KOPT-K1 (cell line): ENCODE measurements around the gene ATF6B.

Experiments used
- H3K27ac ChIP-seq: fragments of 200-600 bp; sonication (generic); 2 replicates; pipeline ENCODE4 v1.5.1; 2016; ENCODE audit warnings: antibody characterized with exemption, mild to moderate bottlenecking, low read depth, low read length; ENCODE audit not compliant: poor library complexity, severe bottlenecking
- H3K36me3 ChIP-seq: fragments of 200-600 bp; sonication (generic); 2 replicates; pipeline ENCODE4 v1.5.1; 2017; ENCODE audit warnings: antibody characterized with exemption, mild to moderate bottlenecking, low read length, moderate library complexity; ENCODE audit not compliant: insufficient read depth
- H3K9me3 ChIP-seq: fragments of 200-600 bp; sonication (generic); 2 replicates; pipeline ENCODE4 v1.5.1; 2017; ENCODE audit warnings: antibody characterized with exemption, low read length, mild to moderate bottlenecking; ENCODE audit not compliant: insufficient read depth, poor library complexity, severe bottlenecking

ATF6B gene

DNA sequence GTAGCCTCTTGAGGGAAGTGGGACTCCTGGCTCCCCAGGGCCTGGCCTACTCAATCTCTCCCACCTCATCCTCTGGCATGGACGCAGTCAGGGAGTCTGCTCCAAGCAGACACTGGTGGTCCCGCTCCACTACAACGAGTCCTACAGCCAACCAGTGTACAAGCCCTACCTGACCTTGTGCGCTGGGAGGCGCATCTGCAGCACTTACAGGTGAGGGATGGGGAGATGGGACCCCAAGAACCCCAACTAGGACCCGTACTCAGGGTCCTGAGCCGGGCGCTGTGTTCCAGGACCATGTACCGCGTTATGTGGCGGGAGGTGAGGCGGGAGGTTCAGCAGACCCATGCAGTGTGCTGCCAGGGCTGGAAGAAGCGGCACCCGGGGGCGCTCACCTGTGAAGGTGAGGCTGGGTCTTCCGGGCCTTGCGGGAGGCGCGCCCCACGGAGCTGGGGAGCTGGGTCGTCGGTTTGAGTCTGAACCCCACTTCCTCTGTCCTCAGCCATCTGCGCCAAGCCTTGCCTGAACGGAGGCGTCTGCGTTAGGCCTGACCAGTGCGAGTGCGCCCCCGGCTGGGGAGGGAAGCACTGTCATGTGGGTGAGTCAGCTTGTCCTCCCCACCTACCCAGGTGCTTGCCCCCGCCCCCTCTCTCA is 38.5 kb upstream of the ATF6B start:
- H3K27ac ChIP-seq = no peak overlapping the region
- peaks cover 85% of the 10 kb centered on the region for H3K36me3 ChIP-seq

DNA sequence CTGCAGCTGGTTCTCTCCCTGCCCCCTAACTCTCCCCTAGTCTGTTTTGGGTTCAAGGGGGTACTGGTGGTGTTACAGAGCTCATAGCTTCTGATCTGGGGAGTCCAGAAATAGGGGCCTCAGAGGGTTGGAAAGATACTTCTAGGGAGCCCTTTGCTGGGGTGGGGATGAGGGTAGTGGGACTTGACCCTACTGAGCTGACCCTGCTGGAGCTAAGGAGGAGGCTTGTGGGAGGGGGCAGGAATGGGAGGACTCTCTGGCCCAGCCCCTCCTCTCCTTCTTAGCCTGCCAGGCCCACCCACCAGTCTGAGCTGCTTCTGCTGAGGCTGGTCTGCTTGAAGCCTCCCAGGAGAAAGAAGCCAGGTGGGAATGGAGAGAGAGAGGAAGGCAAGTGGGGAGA is 36.2 kb upstream of the ATF6B start, which contains the start of gene EGFL8:
Gene EGFL8, plus strand, starts transcription at position 301 of the 400 bp plus-strand sequence. CDS start 1,571 bp downstream, outside the sequence.
- Histone ChIP-seq H3K36me3 (peaks cover 64% of the 10 kb centered on the region), H3K9me3 (no peaks in the 10 kb centered on the region), H3K27ac (no peak within 1 kb of the TSS)

More for the DNA sequence above, 38.5 kb upstream of the ATF6B start:
- H3K9me3 ChIP-seq = no peaks in the 10 kb centered on the region

DNA sequence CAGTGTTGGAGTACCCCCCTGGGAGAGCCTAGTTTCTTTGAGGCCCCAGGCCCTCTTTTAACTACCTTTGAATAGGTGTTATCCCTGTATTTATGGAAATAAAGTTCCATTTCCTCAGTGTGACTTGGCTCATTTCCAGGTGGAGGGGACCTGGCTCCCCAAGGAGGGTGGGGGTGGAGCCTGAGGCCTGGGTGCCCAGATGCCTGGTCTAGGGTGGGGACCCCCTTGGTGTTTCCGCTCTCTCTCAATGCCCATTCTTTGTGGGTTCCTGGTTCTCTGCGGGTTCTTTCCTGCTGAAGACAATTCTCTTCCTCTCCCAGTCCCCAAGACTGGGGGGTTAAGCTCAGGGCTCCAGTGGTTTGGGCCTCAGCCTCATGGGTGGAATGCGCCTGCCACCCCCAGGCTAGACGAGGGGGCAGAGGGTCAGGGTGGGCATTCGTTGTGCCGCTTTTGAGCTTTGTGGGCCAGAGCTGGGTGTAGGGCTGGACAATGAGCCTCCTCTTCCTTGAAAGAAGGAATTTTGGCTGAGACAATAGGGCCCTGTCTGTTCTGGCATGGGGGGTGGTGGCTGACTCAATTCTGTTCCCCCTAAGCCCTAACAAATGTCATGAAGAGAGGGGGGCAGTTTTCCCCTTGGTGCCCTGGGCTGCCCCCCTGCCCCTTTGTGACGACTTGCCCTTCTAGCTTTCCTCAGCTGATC is 35.7 kb upstream of the ATF6B start:
- Histone ChIP-seq H3K36me3 (peaks cover 62% of the 10 kb centered on the region), H3K27ac (no peak overlapping the region), H3K9me3 (no peaks in the 10 kb centered on the region)

DNA sequence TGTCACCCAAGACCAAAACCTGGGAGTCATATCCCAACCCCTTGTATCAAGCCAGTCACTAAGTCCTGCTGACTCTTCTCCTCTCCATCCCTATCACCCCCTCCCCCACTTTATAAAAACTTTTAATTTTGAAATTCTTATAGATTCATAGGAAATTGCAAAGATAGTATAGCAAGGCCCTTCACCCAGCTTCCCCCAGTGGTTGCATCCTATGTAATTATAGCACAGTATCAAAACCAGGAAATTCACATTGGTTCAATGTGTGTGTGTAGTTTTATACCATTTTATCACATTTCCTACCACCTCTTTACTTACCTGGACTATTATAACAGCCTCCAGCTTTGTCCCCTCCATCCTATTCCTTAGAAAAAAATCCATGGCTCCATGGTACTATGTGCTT is 30.0 kb upstream of the ATF6B start:
- Histone ChIP-seq H3K36me3 (peaks cover 47% of the 10 kb centered on the region), H3K27ac (no peak overlapping the region), H3K9me3 (no peaks in the 10 kb centered on the region)

DNA sequence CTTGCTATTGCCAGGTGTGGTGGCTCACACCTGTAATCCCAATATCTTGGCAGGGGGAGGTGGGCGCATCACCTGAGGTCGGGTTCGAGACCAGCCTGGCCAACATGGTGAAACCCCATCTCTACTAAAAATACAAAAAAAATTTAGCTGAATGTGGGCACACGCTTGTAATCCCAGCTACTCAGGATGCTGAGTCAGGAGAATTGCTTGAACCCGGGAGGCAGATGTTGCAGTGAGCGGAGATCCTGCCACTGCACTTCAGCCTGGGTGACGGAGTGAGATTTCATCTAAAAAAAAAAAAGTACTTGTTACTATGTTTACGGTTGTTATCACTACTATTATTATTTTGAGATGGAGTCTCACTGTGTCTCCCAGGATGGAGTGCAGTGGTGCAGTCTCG is 28.8 kb upstream of the ATF6B start:
- Histone ChIP-seq H3K27ac (no peak overlapping the region), H3K9me3 (no peaks in the 10 kb centered on the region), H3K36me3 (peaks cover 35% of the 10 kb centered on the region)

DNA sequence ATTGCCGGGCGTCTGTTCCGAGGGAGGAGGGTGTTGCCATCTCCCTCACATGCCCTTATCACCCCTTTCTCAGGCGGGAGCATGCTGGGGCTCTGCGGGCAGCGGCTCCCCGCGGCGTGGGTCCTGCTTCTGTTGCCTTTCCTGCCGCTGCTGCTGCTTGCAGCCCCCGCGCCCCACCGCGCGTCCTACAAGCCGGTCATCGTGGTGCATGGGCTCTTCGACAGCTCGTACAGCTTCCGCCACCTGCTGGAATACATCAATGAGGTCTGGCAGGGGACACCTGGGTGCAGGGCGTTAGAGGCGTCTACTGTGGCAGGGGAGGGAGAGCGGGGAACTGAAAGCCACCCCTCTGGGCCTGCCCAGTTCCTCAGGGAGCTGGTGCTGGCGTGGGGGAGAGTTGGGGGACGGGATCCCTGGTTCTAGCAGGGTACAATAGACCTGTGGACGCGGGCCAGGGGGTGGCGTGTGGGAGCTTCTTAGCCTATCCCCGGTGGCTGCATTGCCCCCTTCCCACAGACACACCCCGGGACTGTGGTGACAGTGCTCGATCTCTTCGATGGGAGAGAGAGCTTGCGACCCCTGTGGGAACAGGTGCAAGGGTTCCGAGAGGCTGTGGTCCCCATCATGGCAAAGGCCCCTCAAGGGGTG is 26.6 kb upstream of the ATF6B start:
- Histone ChIP-seq H3K27ac (peak overlapping the region; percentile 70), H3K9me3 (no peaks in the 10 kb centered on the region), H3K36me3 (peaks cover 35% of the 10 kb centered on the region)

DNA sequence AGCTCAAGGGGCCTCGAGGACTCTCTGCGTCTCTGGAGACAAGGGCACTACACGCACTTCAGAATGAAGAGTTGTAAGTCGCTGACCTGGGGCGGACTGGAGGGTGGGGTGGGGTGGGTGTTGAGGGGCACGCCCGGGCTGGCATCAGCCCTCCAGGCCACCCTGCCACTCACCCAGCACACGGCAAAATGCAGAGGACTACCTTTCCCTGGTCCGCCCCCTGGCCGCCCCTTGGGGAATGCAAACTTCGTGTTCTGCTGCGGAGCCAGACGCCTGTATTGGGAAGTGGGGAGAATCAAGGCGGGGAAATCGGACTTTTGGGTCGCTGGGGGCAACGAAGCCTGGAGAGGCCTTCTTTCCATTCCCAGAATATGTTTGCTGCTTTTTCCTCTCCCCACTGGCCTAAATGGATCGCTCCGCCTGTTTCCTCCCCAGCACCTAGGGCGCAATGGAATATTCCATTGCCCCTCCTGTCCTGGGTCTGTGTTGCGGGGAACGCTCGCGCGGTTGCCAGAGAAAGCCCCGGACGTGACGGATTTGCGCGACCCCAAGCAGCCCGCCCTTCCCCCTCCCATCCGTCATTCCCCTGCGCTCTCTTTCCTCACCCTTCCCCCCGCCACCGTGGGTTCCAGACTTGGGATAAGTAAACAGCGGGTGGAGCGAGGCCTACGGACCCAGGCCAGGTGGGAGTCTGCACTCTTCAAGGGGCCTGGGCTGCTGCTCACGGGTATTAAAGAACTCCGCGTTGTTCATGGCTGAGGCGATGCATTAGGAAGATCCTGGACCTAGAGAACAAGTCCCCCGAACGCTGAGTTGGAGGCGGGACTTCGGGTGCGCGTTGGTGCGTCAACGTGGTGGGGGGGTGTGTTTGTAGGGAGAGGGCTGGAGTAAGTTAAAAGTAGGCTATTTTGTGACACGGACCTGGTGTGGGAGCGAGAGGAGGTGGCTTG is 25.8 kb upstream of the ATF6B start, which contains the start of gene PPT2:
Gene PPT2, plus strand, starts transcription at position 578 of the 950 bp plus-strand sequence. CDS start 454 bp downstream, outside the sequence.
- Histone ChIP-seq H3K9me3 (no peaks in the 10 kb centered on the region), H3K36me3 (peaks cover 32% of the 10 kb centered on the region), H3K27ac (peak within 1 kb of the TSS; percentile 70)

DNA sequence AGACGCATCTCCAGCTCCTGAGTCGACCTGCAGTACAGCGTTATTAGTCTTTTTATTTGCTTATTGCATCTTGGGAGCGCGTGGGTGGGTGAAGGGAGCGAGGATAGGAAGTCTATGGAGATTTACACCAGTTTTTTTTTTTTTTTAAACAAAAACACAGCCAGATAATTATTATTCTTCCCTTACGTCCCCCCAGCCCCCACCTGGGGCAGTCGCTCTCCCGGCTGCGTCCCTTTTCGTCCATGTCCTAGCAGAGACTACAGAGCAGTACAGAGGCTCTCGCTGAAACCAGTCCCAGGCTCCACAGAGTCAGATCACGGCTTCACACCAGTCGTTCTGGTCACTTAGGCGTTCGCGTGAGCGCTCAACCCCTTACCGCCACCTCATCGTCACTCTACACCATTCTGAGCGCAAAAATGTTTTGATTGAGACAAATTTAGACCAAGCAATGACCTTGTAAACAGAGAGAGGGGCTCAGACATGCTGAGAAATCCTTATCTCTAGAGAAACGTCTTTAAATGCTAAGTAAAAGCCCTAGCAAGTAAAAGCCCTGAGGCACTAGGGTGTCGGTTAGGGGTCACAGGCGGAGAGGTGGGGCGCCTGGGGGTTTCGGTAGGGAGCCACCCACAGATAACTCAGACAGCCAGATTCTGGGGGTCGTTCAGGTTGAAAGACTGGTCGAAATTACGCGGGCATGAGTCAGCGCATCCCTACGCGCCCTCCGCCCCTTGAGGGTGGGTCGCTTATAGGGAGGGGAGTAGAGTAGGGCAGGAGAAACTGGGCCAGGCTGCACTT is 24.9 kb upstream of the ATF6B start:
- Histone ChIP-seq H3K36me3 (peaks cover 24% of the 10 kb centered on the region), H3K27ac (no peak overlapping the region), H3K9me3 (no peaks in the 10 kb centered on the region)

DNA sequence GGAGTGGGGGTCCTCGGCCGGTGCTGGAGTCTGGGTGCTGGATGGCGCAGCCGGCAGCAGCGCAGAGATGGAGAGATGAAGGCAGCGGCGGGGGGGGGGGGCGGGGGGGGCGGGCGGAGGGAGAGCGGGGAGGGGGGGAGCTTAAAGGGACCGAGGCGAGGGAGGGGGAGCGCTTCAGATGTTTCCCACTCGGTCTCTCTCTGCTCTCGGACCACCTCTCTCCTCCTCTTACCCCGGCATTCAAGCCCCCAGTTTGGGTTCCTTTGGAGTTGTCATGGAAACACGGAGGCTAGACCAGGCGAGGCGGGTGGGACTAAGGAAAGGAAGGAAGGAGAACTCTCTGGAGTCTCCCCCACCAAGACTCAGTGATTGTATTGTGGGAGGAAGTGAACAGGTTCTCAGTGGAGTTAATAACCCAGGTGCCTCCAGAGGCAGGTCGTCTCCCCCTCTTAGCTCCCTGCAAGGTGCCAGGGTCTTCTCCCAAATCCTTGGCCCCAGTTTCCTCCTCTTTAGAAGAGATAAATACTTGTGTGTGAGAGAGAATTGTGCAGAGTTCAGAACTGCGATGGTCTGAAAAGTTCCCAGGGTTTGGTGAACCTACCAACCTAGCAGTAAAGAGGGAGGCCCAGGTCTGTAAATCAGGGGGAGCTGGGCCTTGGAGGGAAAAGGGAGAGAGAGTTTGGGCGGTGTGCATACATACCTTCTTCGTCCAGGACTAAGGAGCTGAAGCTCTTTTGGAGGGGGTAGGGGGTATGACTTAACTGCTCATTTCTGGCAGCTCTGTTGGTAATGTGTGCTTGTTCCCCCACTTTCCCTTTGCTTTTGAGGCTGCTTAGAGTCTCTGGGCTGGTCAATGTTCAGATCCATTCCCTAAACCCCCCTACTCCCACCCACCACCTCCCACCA is 24.1 kb upstream of the ATF6B start, which contains the start of gene PRRT1:
Gene PRRT1, minus strand, starts transcription at position 77 of the 906 bp plus-strand sequence. CDS start 112 bp downstream, outside the sequence.
- Histone ChIP-seq H3K27ac (peak within 1 kb of the TSS; percentile 14), H3K36me3 (peaks cover 15% of the 10 kb centered on the region), H3K9me3 (no peaks in the 10 kb centered on the region)

DNA sequence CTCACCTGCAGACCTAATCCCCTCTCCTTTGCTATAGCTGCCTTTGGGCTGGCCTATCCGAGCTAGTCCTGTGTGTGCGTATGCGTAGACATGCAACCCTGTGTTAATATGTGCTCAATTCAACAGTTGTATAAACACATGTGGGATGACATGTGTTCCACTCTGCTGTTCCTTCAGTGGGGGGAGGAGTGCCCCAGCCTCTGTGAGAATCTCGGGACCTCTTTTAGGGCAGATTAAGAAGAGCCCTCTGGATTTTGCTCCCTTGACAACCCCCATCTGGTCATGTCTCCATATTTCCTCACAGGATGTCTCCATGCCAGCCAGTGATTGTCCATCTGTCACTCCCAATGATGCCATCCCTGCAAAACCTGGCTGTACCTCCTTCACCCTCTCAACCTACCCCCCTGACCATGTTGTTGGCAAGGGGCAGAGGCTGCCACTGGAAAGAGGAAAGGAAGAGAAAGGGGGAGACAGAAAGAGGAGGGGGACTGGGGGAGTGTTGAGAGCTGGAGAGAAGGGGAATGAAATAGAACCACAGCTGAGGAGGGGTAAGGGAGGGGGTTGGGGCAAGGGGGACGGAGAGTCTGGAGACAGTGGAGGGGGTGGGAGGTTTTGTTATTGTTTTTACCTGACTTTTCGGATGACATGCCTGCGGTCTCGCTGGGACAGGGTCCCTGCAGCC is 23.3 kb upstream of the ATF6B start:
- peaks cover 7% of the 10 kb centered on the region for H3K36me3 ChIP-seq
- H3K9me3 ChIP-seq = no peaks in the 10 kb centered on the region
- no peak overlapping the region for H3K27ac ChIP-seq

DNA sequence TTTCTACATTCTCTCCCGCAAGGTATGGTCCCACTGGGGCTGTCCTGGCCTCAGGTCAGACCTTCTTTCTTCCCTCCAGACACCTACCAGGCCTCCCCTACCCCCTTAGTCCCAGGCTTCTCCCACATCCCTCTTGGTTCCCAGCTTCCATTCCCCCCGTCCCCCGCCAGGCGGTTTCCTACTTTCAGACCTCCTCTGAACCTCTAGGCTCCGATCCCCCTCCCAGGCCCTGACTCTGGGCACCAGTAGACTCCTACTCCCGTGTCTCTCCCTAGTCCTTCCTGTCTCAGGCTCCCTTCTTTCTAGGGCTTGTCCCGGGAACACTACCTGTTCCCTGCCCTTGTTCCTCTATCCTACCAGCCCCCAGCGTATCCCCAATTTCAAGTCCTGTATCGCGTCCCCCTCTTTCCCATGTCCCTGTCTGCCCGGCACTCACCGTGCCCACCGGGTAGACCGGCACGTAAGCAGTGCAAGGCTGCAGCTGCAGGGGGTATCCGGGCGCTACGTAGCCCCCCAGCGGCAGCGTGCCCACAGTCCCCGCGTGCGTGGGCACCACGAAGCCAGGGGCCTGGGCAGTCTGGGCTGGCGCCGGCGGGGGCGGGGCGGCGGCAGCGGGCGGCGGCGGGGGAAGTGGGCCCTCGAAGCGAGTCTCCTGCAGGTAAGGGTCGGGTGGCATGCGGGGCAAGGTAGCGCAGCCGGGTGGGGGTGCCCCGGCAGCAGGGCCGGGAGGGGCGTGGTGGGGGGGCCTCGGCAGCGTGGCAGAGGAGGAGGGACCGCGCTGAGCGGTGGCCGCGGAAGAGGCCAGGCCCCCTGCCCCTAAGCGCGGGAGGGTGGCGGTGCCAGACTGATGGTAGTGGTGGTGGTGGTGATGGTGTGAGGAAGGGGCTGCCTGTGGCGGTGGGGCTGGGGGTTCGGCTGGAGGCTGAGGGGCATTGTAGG is 22.2 kb upstream of the ATF6B start:
- Histone ChIP-seq H3K36me3 (no peaks in the 10 kb centered on the region), H3K9me3 (no peaks in the 10 kb centered on the region), H3K27ac (no peak overlapping the region)
